Astrocyte (in vitro differentiated cells and primary cell): ENCODE data around the gene ASB10. TPM values are rescaled to one million over a fixed set of nuclear protein-coding genes. Genes with fewer than 3 reads are reported as not detected.

ENCODE experiments used
- DNase-seq: peaks from one replicate; pipeline ENCODE4 v3.0.0-alpha.2; 2010; ENCODE audit warnings: low read depth
- FAIRE-seq: peaks from 2 replicates; lab custom pipeline; 2011; peaks lifted over from hg19 to GRCh38; lab: Jason Lieb, UNC
- H2AFZ ChIP-seq: 2 replicates; pipeline ENCODE4 v1.6.0; 2012; ENCODE audit warnings: low read depth, low read length, inconsistent platforms
- H3K27ac ChIP-seq: 2 replicates; pipeline ENCODE4 v1.5.1; 2011; ENCODE audit warnings: low read depth, low read length, inconsistent platforms
- H3K27me3 ChIP-seq: 2 replicates; pipeline ENCODE4 v1.6.0; 2011; ENCODE audit warnings: low read length, inconsistent platforms; ENCODE audit not compliant: insufficient read depth
- H3K36me3 ChIP-seq: 2 replicates; pipeline ENCODE4 v1.5.1; 2011; ENCODE audit warnings: low read length, inconsistent platforms; ENCODE audit not compliant: insufficient read depth
- H3K4me1 ChIP-seq: 2 replicates; pipeline ENCODE4 v1.5.1; 2011; ENCODE audit warnings: low read length, inconsistent platforms; ENCODE audit not compliant: insufficient read depth
- H3K4me2 ChIP-seq: 2 replicates; pipeline ENCODE4 v1.6.0; 2012; ENCODE audit warnings: low read length, inconsistent platforms
- H3K4me3 ChIP-seq: 2 replicates; pipeline ENCODE4 v1.5.1; 2011; ENCODE audit warnings: low read depth, mild to moderate bottlenecking, low read length, inconsistent platforms; ENCODE audit not compliant: insufficient read depth
- H3K79me2 ChIP-seq: 2 replicates; pipeline ENCODE4 v1.6.0; 2012; ENCODE audit warnings: mild to moderate bottlenecking, low read length, inconsistent platforms; ENCODE audit not compliant: insufficient read depth
- H3K9ac ChIP-seq: 2 replicates; pipeline ENCODE4 v1.6.0; 2012; ENCODE audit warnings: mild to moderate bottlenecking, low read length, inconsistent platforms
- H3K9me3 ChIP-seq: 2 replicates; pipeline ENCODE4 v1.5.1; 2012; ENCODE audit warnings: low read depth, mild to moderate bottlenecking, low read length, inconsistent platforms; ENCODE audit not compliant: insufficient read depth
- H4K20me1 ChIP-seq: 2 replicates; pipeline ENCODE4 v1.6.0; 2012; ENCODE audit warnings: low read length, inconsistent platforms; ENCODE audit not compliant: insufficient read depth
- H3K27ac Mint-ChIP-seq: one replicate; pipeline ENCODE4 v1.8.0; 2021; ENCODE audit warnings: mild to moderate bottlenecking, mixed read lengths; ENCODE audit not compliant: unreplicated experiment
- H3K27me3 Mint-ChIP-seq: one replicate; pipeline ENCODE4 v1.8.0; 2021; ENCODE audit warnings: low read depth, mixed read lengths; ENCODE audit not compliant: unreplicated experiment
- H3K36me3 Mint-ChIP-seq: one replicate; pipeline ENCODE4 v1.8.0; 2021; ENCODE audit warnings: low read depth, mixed read lengths; ENCODE audit not compliant: unreplicated experiment
- H3K4me1 Mint-ChIP-seq: one replicate; pipeline ENCODE4 v1.8.0; 2021; ENCODE audit warnings: low read depth, mixed read lengths; ENCODE audit not compliant: unreplicated experiment
- H3K4me3 Mint-ChIP-seq: one replicate; pipeline ENCODE4 v1.8.0; 2021; ENCODE audit warnings: mild to moderate bottlenecking, moderate library complexity, mixed read lengths; ENCODE audit not compliant: unreplicated experiment
- H3K9me3 Mint-ChIP-seq: one replicate; pipeline ENCODE4 v1.8.0; 2021; ENCODE audit warnings: mild to moderate bottlenecking, mixed read lengths; ENCODE audit not compliant: unreplicated experiment
- CTCF ChIP-seq: IDR thresholded peaks from 2 replicates; pipeline ENCODE4 v1.5.1; 2011; ENCODE audit warnings: low read depth, mild to moderate bottlenecking, inconsistent platforms, low read length, moderate library complexity; ENCODE audit not compliant: insufficient read depth
- EZH2 ChIP-seq: IDR thresholded peaks from 2 replicates; pipeline ENCODE4 v1.6.1; 2012; ENCODE audit warnings: mild to moderate bottlenecking, low read length, inconsistent platforms; ENCODE audit not compliant: insufficient read depth
- total RNA-seq: library from RNA; stranded (reverse); gene quantifications from 2 replicates; pipeline ENCODE4 v1.2.1, GENCODE V29; 2021

ASB10 gene
- total RNA-seq, 1 donor from 2014 or later, result not detected

DNA sequence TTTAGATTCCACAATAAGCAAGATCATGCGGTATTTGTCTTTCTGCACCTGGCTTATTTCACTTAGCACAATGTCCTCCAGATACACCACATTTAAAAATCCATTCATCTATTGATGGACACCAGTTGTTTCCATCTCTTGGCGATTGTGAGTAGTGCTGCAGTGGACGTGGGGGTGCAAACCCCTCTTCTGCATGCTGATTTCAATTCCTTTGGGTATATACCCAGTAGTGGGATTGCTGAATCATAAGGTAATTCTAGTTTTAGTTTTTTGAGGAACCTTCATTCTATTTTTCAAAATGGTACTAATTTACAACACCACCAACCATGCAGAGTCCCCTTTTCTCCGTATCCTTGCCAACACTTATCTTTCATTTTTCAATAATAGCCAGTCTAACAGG, 2.0 kb upstream of the ASB10 start:
- H2AFZ ChIP-seq, result no peak overlapping the region
- no peaks in the 10 kb centered on the region for H3K4me1 ChIP-seq
- H3K79me2 ChIP-seq, result no peaks in the 10 kb centered on the region
- H3K9ac ChIP-seq, result no peak overlapping the region
- FAIRE-seq (no peak), DNase-seq (no peak)
- H3K9me3 Mint-ChIP-seq, result peaks cover 6% of the 10 kb centered on the region
- peaks cover 16% of the 10 kb centered on the region for H3K27me3 ChIP-seq
- peaks cover 45% of the 10 kb centered on the region for H3K27me3 Mint-ChIP-seq
- no peak overlapping the region for H3K4me2 ChIP-seq
- no peaks in the 10 kb centered on the region for H4K20me1 ChIP-seq
- no peaks in the 10 kb centered on the region for H3K4me1 Mint-ChIP-seq
- TF ChIP-seq CTCF, result no peak
- TF ChIP-seq EZH2, result no peak
- no peak overlapping the region for H3K4me3 Mint-ChIP-seq
- H3K27ac ChIP-seq, result no peak overlapping the region
- no peaks in the 10 kb centered on the region for H3K36me3 ChIP-seq
- H3K4me3 ChIP-seq, result no peak overlapping the region
- H3K36me3 Mint-ChIP-seq, result peaks cover 2% of the 10 kb centered on the region
- no peak overlapping the region for H3K27ac Mint-ChIP-seq
- no peaks in the 10 kb centered on the region for H3K9me3 ChIP-seq

GRCh38 chr7:151188252-151188542, 1.1 kb upstream of the ASB10 start:
- Mint-ChIP-seq H3K27ac (no peak overlapping the region), H3K27me3 (peaks cover 41% of the 10 kb centered on the region), H3K4me3 (no peak overlapping the region), H3K4me1 (no peaks in the 10 kb centered on the region), H3K9me3 (peaks cover 6% of the 10 kb centered on the region), H3K36me3 (peaks cover 2% of the 10 kb centered on the region)
- TF ChIP-seq CTCF (no peak), EZH2 (no peak)
- DNase-seq, result no peak
- no peak overlapping the region for H3K9ac ChIP-seq
- no peak overlapping the region for H3K4me3 ChIP-seq
- no peaks in the 10 kb centered on the region for H3K4me1 ChIP-seq
- H3K27me3 ChIP-seq, result peaks cover 16% of the 10 kb centered on the region
- H3K4me2 ChIP-seq, result no peak overlapping the region
- no peak overlapping the region for H3K27ac ChIP-seq
- H2AFZ ChIP-seq, result no peak overlapping the region
- FAIRE-seq, result no peak
- no peaks in the 10 kb centered on the region for H3K79me2 ChIP-seq
- no peaks in the 10 kb centered on the region for H3K36me3 ChIP-seq
- no peaks in the 10 kb centered on the region for H3K9me3 ChIP-seq
- H4K20me1 ChIP-seq, result no peaks in the 10 kb centered on the region

DNA sequence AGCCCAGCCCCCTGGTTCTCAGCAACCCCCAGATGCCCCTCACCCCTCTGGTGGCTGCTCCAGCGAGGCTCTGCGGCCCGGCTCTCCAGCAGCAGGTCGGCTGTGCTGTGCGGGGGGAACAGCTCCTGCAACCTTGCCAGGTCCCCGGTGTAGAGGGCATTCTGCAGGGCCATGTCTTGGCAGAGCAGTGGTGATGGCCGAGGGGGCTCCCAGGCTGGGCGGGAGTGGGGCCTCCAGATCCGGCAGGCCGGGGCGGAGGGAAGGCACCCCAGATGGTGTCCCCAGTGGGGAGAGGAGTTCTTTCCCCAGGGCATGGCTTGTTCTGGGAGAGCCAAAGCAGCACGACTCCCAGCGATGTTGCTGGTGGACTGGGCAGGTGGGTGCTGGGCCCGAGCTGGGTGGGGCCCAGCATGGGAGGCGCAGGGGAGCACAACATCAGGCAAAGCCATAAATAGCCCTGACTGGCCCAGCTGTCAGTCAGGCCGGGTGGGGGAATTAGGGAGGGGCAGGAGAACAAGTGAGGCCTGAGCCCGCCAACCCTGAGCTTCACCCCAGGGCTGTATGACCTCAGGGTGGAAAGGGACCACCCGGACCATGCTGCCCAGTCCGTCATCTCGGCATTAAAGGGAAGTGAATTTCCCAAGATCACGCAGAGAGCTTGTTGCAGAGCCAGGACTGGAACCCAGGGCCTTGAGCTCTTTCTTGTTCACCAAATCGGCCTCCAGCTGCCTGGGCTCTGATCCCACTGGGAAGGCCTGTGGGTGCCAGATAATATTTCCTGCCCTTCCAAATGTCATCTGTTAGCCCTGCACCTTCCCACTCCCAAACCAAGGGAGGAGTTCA, 580 bp upstream of the ASB10 start:
- Histone ChIP-seq H3K79me2 (no peaks in the 10 kb centered on the region), H3K27ac (no peak overlapping the region), H3K27me3 (peaks cover 18% of the 10 kb centered on the region), H2AFZ (no peak overlapping the region), H3K4me2 (no peak overlapping the region), H3K36me3 (no peaks in the 10 kb centered on the region), H3K4me1 (no peaks in the 10 kb centered on the region), H3K9me3 (no peaks in the 10 kb centered on the region), H3K9ac (no peak overlapping the region), H4K20me1 (no peaks in the 10 kb centered on the region), H3K4me3 (no peak overlapping the region)
- TF ChIP-seq CTCF (no peak), EZH2 (no peak)
- FAIRE-seq (no peak), DNase-seq (no peak)
- peaks cover 6% of the 10 kb centered on the region for H3K9me3 Mint-ChIP-seq
- H3K4me1 Mint-ChIP-seq, result no peaks in the 10 kb centered on the region
- no peak overlapping the region for H3K27ac Mint-ChIP-seq
- peaks cover 2% of the 10 kb centered on the region for H3K36me3 Mint-ChIP-seq
- no peak overlapping the region for H3K4me3 Mint-ChIP-seq
- H3K27me3 Mint-ChIP-seq, result peaks cover 47% of the 10 kb centered on the region
